Prostate gland (tissue), 2 donors: ENCODE measurements around the gene AKAP13.

ENCODE experiments used
- POLR2A ChIP-seq: fragments of 450-650 bp; IDR thresholded peaks from one replicate; pipeline ENCODE4 v1.6.1; 2016; ENCODE audit warnings: antibody characterized with exemption, mild to moderate bottlenecking
- POLR2AphosphoS5 ChIP-seq: sonication (generic); formaldehyde crosslinking; IDR thresholded peaks from one replicate; pipeline ENCODE4 v1.6.1; 2017; ENCODE audit warnings: antibody characterized with exemption
- TF ChIP-seq, protein P1 (sequence below), 4 experiments: fragments of 200-600 bp in 2 of 4; fragments of 450-650 bp in 2 of 4; sonication (generic) in 2 of 4; IDR thresholded peaks; 1 replicate in 3 of 4; 2 replicates in 1 of 4; pipeline ENCODE4 v1.5.1; 2016 to 2019; ENCODE audit warnings: antibody characterized with exemption in 4 of 4, mild to moderate bottlenecking in 2 of 4, moderate library complexity in 2 of 4

- TF ChIP-seq, protein P1, sequence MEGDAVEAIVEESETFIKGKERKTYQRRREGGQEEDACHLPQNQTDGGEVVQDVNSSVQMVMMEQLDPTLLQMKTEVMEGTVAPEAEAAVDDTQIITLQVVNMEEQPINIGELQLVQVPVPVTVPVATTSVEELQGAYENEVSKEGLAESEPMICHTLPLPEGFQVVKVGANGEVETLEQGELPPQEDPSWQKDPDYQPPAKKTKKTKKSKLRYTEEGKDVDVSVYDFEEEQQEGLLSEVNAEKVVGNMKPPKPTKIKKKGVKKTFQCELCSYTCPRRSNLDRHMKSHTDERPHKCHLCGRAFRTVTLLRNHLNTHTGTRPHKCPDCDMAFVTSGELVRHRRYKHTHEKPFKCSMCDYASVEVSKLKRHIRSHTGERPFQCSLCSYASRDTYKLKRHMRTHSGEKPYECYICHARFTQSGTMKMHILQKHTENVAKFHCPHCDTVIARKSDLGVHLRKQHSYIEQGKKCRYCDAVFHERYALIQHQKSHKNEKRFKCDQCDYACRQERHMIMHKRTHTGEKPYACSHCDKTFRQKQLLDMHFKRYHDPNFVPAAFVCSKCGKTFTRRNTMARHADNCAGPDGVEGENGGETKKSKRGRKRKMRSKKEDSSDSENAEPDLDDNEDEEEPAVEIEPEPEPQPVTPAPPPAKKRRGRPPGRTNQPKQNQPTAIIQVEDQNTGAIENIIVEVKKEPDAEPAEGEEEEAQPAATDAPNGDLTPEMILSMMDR (IDR thresholded peaks at IDR 0.05) = no peak
- TF ChIP-seq POLR2A (no peak), POLR2AphosphoS5 (no peak)
Measured at GRCh38 chr15:85495096-85495495, 114.7 kb downstream of the AKAP13 start.
